GM11168 (cell line): Measurements from ENCODE around the gene CLDN20.
"Not testable (repeated sequence)": the region's sequence is repeated elsewhere in the genome, so short reads cannot be mapped to it uniquely, and the experiment has no call there.

Experiments used
- in situ Hi-C: fragments of 300-500 bp; cut with MboI; formaldehyde crosslinking; loops from one replicate; pipeline ENCODE4 v1.12.0; 2022; ENCODE audit warnings: low sequenced_read_pairs; ENCODE audit not compliant: unreplicated experiment

The CLDN20 gene, protein sequence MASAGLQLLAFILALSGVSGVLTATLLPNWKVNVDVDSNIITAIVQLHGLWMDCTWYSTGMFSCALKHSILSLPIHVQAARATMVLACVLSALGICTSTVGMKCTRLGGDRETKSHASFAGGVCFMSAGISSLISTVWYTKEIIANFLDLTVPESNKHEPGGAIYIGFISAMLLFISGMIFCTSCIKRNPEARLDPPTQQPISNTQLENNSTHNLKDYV

DNA sequence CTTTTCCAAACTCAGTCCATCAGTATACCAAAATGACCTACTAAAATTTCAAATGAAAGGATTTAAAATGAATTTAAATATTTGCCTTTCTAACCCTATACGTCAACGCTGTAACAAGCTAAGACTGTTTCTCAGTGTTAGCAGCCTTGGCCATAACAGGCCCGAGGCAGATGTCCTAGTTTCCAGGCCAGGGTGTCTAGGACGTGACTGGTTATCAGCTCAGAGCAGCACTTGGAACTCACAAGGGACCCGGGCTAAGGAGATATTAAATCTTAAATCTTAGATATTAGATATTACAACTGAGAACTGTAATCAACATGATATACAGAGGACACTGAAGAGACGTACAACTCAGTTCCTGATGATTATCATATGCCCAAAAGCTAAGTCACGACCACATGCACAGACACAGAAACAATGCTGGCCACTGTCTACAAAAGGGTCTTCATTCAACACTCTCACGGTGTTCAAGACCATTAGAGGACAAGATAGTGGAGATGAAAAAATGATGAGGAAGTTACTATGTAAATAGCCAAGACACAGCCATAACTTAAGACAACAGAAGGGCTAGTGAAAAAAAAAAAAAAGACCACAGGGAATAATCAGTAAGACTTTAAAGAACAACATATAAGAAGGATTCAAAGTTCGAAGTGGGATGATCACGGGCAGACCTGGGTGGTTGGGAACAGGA, at the start of gene CLDN20:
Gene CLDN20, plus strand, starts transcription at position 641 of the 691 bp plus-strand sequence. CDS start 11,707 bp downstream, outside the sequence.
- in situ Hi-C loops = no loop called here

DNA sequence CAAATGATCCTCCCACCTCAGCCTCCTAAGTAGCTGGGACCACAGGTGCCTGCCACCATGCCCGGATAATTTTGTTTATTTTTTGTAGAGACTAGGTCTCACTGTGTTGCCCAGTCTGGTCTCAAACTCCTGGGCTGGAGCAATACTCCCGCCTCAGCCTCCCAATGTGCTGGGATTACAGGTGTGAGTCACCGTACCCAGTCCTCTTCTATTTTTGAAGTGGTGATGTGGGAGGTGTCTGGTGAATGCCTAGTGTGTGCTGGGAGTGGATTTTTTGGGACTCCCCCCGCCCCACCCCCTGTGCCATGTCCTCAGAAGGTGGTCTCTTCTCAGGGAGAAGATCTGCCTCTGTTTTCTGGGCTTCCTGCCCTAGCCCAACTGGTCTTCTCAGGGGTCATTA, 47.9 kb upstream of the CLDN20 start:
- in situ Hi-C loops = no loop called here

DNA sequence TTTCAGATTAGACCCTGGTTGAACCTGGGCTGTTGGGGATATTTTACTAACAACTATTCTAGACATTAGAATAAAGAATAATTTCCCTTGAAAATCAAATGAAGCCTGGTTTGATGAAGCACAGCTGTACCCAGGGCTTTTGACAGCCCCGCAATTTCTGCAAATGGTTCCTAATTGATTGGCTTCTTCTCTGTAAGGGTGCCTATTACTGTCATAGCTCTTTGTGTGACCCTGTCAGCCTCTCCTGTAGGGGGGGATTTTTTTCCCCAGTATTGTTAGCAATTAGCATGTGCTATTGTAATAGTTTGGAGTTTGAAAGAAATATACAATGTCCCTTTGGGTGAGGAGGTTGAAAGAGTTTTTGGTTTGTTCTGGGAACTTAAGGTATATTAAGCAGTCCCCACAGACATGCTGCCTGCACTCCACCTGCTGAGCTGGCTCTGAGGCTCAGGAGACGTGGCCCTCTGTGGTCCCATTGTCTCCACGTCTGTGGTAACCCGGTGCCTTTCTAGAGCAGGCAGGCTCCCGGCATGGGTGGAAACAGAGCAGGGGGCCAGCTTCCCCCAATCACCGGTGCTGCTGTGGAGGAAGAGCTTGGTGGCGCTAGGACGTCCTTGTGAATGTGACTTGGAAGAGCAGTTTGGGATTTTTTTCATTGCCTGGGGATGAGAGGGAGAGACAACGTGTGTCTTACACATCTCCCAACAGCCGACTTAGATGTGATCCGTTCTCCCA, 47.3 kb upstream of the CLDN20 start:
- in situ Hi-C loops = no loop called here

DNA sequence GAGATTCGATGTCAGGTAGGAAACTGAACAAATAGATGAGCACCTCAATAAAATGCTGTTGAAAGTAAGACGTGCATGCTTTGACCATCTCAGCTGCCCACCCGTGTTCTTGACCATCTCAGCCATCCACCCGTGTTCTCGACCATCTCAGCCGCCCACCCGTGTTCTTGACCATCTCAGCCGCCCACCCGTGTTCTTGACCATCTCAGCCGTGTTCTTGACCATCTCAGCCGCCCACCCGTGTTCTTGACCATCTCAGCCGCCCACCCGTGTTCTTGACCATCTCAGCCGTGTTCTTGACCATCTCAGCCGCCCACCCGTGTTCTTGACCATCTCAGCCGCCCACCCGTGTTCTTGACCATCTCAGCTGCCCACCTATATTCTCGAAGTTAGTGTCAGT, 45.1 kb upstream of the CLDN20 start:
- in situ Hi-C loops = not testable (repeated sequence)

DNA sequence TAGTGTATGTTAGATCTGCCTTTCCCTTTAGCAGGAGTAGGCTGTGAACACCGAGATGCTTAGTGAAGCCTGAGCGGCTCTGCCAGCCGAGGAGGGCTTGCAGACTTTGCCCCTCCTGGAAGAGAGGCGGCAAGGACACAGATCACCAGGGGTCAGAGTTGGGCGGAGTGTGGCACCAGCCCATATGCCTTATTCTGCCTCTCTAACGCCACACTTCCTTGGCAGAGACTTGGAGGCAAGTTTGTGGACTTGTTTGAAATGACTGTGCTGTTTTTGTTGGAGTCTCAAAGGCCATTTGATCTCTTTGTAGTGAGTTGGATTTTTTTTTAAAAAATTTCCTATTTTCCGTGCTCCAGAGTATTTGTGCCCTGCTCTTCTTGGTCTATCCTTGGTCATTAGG, 44.5 kb upstream of the CLDN20 start:
- in situ Hi-C loops = no loop called here

DNA sequence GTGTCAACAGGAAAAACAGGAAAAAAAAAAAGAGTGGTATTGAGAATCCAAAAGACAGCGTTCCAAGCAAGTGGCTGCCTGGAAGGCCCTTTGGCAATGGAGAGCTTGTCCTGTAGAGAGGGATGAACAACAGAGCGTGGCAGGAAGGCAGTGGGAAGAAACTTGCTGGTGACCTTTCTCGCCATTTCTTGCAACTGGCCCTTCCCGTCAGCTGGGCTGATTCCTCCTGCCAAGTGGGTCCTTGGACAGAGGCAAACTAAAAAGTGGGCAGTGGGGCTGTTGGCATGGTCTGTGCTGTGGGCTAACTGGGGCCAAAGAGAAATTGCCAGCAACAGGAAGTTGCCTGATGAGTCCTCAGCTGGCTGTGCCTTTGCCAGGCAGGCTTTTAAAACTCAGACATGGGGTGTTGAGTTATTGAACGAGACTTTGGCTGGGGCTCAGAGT, 43.9 kb upstream of the CLDN20 start:
- in situ Hi-C loops = no loop called here

DNA sequence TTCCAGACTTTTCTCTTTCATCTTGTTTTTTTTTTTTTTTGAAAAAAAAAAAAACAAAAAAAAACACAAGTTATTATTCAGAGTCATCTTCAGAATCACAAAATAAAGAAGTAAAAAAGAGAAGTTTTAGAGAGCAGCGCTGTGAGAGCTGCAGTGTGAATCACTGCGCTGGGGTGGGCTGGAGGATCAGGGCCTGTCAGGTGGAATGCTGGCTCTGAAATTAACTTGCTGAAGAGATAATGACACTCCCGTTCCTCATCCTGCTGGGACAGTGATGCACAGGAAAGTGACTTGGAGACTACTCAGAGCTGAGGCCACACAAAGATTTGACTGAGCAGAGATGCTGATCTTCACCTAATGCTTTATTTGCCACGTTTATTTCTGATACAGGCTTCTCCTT, 42.7 kb upstream of the CLDN20 start:
- in situ Hi-C loops = no loop called here

DNA sequence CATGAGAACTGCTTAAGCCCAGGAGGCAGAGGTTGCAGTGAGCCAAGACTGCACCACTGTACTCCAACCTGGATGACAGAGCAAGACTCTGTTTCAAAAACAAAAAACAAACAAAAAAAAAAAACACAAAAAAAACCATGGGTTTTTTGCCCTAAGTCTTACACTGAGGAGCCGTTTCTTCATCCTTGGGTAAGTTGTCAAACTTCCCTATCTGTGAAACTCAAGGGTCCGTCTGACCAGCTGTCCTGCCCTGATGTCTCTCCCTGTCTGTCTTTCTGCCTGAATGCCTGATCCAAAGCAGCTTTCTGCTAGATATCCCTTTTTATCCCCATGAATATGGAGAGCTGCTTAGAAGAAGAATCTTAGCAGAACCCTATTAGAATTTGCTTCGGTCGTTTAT, 41.3 kb upstream of the CLDN20 start:
- in situ Hi-C loops = no loop called here

DNA sequence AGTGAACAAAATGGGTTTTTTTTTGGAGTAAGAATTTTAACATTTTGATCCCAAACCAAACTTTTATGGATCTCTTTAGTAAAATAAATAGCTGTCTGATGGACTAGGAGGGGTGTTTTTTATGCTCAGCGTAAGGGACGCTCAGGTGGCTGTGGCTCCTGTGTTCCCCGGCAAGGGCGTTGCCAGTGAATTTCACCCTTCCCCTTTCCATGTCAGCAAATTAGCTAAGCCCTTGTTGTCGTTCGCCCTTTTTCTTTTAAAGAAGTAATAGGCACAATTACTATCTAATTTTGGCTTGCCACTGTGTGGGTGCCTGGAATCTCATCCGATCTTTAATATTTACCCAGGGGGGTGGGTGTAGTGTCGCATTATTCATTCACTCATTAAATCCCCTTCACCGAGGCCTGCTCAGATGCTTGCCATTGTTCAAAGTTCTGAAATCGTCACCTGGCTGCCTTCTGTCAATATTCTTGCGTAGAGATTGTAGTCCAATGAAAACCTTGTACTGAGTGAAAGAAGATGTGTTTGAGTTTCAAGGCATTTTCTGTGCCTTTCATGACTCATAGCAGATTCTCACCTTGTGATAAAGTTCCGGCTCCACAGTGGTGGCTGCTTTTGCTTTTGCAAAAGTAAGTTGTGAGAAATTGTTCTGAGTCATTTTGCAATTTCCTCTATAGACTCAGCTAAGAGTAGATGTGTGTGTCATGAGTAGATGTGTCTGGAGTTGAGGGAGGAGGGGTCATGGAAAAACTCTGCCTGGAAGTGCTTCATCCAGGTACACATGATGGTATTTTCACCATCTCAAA, 40.0 kb upstream of the CLDN20 start:
- in situ Hi-C loops = no loop called here

DNA sequence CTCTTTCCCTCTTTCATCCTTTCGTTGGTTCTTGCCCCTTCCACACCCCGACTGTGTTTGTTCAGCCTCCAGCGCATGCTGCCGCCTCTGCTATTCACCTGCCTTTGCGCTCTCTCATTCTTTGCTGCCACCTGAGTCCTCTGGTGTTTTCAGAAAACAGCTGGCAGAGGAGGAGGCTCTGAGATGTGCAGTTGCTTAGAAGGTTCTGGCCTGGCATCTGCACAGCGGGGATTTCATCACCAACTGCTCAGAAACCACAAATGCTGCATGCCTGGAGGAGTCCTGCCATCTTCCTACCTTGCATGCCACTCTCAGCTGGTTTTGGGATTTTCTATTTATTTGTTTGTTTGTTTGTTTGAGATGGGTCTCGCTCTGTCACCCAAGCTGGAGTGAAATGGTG, 39.2 kb upstream of the CLDN20 start:
- in situ Hi-C loops = no loop called here

DNA sequence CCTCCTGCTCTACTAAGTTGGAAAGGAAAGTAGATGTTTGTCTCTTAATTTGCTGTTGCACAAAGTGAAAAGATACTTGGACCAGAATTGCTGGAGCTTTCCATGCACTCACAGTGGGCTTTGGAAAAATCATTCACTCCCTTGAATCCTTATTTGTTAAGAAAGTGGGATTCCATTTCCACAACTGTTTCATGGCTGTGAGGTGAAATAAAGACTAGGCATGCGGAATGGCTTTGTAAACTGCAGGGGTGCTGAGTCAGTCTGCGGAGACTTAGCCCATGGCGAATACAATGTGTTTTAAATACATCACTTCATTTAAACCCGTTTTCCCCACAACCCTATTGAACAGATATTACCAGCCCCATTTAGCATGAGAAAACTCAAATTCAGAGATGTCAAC, 36.8 kb upstream of the CLDN20 start:
- in situ Hi-C loops = no loop called here

DNA sequence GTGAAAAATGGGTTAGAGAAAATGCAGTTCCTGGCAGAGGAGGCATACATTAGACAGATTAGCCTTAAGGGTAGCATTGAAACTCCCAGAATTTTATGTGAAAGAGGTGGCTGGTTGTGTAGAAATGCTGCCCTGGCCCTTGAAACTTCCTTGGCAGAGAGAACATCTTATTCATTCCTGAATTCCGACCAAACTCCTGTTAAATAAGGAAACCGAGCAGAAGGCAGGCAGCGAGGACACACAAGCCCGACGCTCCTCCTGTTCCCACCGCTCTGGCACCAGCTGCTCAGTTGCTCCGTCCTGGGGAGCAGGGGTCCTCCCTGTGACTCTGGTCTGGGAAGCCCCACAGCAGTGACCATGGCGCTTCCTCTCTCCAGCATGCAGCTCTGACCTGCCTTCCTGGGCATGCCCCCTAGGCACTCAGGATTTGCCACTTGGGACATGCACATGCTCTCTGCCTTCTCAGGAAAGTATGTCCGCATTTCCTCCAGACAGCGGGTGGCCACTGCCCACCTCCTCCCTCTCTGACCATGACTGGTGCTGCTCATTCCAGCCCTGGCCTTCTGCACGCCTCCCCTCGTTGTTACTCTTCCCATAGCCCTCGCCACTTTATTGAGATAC, 35.2 kb upstream of the CLDN20 start:
- in situ Hi-C loops = no loop called here

DNA sequence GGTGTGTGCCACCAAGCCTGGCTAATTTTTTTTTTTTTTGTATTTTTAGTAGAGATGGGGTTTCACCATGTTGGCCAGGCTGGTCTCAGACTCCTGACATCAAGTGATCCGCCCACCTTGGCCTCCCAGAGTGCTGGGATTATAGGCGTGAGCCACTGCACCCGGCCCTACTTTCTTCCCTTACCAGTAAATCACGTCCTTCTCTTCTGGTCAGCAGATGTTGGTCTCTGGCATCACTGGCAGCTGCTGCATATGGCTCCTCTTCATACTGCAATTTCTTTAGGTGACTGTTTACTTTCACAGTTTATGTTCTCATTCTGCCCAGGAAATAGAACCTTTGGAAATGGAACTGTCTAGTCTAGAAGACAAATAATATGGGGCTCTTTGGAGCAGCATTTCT, 32.8 kb upstream of the CLDN20 start:
- in situ Hi-C loops = not testable (repeated sequence)

DNA sequence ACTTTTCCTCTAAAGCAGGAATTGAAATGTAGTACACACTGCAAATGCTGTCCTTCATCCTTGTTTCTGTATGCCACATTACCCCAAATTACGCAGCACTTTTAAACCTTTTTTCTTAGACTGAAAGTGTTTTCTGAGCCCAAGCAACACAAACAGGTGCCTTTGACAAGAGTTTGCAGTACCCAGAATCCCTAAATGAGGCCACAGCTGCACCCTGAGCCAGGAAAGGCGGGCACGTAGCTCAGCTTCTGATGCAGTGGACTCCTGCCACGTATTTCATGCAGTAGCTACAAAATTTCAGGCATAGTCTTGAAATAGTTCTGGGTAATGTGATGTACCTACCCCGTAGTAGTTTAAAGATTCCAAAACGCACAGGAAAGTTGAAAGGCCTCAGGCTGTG, 31.0 kb upstream of the CLDN20 start:
- in situ Hi-C loops = no loop called here

DNA sequence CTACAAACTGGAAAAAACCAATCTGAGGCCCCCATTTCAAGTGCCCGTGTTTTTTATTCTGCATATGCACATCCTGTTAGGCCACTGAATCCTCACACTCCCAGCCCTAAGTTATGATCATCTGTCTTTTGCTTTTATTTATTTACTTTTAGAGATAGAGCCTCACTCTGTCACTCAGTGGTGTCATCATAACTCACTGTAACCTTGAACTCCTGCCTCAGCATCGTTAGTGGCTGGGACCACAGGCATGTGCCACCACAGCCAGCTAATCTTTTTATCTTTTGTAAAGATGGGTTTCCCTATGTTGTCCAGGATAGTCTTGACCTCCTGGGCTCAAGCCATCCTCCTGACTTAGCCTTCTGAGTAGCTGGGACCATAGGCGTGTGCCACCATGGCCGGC, 29.6 kb upstream of the CLDN20 start:
- in situ Hi-C loops = no loop called here

DNA sequence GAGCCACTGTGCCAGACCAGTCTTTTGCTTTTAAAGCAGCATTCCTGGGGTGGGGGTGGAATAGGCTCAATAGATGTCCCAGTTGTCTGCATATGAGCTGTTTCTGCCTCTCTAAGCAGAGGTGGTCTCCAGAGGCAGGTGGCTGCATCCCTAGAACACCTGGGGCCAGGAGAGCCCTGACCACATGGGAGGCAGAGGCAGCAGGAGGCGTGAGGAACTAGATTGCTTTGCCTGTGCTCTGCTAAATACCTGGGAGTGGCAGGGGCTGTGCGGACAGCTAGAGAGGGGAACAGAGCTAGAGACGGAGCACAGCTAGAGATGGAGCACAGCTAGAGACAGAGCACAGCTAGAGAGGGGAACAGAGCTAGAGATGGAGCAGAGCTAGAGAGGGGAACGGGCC, 29.1 kb upstream of the CLDN20 start:
- in situ Hi-C loops = no loop called here

DNA sequence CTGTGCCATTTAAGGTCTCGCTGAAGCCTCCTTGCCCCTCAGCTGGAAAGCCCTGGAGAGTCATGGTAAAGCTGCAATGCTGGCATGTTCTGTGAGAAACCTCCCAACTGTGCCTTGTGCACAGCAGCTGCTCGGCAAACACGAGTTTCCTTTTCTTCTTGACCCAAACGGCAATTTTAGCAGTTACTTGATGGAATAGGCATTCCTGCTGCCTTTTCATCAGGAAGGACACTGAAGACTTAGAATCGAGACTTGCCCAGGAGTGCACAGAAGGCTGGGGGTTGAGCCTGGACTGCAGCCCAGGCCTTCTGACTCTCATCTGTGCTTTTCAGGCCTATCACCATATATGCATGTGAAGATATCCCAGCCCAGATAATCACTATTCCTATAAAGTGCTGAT, 28.7 kb upstream of the CLDN20 start:
- in situ Hi-C loops = no loop called here

DNA sequence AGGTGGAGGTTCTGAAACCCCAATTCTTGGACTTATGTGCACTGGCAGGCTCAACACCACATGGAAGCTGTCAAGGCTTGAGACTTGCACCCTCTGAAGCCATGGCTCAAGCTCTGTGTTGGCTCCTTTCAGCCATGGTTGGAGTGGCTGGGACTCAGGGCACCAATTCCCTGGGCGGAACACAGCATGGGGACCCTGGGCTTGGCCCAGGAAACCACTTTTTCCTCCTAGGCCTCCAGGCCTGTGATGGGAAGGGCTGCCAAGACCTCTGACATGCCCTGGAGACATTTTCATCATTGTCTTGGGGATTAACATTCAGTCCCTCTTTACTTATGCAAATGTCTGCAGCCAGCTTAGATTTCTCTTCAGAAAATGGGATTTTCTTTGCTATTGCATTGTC, 26.2 kb upstream of the CLDN20 start:
- in situ Hi-C loops = no loop called here

DNA sequence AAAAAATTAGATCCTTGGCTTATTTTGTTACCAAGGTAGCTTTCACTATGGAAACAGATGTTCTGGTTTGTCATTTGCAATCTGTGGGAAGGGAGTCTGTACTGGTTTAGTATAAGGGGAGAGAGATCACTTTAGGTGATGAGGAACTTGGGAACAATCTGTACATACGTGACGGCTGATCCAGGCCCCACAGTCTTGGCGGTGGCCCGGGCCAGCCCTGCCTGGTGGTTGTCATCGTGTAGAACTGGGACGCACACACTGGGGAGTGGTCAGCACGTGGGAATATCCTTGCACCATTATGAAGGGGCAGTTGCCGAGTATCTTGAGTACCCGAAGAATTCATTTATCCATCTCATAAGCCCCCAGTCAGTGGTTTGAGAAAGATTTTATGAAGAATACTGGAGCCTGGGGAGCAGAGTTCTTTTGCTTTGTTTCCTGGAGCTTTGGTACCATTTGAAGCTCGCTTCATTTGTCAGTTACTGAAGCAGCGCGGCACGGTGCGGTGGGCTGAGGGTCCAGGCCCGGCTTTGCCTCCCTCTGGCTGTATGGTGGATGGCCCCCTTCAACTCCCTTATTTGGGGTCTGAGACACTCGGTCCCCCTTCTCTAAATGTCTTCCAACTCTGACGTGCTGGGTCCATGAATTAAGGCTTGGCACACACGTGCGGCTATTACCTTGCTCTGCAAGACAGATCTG, 22.8 kb upstream of the CLDN20 start:
- in situ Hi-C loops = no loop called here

DNA sequence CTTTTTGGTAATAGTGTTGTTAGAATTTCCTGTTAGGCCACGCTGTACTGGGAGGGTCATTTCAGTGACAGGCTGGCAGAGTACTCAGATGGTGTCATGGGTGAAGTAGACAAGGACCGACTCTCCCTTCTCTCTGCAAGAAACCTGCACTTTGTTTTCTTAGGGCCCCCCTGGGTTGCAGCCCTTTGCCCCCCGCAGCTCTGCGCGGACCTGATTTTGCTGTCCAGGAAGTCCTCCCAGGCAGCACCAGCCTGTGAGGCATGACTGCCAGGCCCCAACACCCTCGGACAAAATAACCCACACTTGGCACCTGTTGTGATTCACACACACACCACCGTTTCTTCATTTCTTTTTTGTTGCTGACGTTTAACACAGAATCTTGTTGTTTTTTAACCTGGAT, 21.8 kb upstream of the CLDN20 start:
- in situ Hi-C loops = no loop called here
